Skin of body (tissue), 2 donors: ENCODE results near the gene CDK14. TPM values are rescaled to one million over a fixed set of nuclear protein-coding genes. Genes with fewer than 3 reads are reported as not detected.

Source experiments
- DNase-seq: peaks from one replicate; lab custom pipeline; 2025; lab: John Stamatoyannopoulos, UW
- total RNA-seq: library from RNA; depleted of rRNA; stranded (reverse); fragments of >200 nt; gene quantifications from one replicate; pipeline ENCODE4 v1.2.3, GENCODE V29; 2014

The CDK14 gene
- total RNA-seq, 1 donor from 2014 or later, result 51.6 TPM

GRCh38 chr7:91247500-91247899, 651.4 kb downstream of the CDK14 start:
- no peak for DNase-seq

- no peak for DNase-seq
These were observed 652.9 kb downstream of the CDK14 start for GRCh38 chr7:91248996-91249395.

GRCh38 chr7:91249506-91250233, 653.5 kb downstream of the CDK14 start:
- DNase-seq, result no peak

GRCh38 chr7:91250706-91251105, 654.6 kb downstream of the CDK14 start:
- DNase-seq, result no peak

GRCh38 chr7:91251877-91252276, 655.8 kb downstream of the CDK14 start:
- DNase-seq, result peak; percentile 36

Other genes with a start within 250 kb of the CDK14 start
- gene GTPBP10, start 249.6 kb upstream of the CDK14 start, total RNA-seq, result 13.3 TPM
- gene CLDN12, start 192.9 kb upstream of the CDK14 start, total RNA-seq, result 22.7 TPM
- gene PTTG1IP2, start 126.7 kb upstream of the CDK14 start, total RNA-seq, result not detected